ENCODE data around the gene ZNF436. TPM values are rescaled to one million over a fixed set of nuclear protein-coding genes. Genes with fewer than 3 reads are reported as not detected.
"Not testable (repeated sequence)": the region's sequence is repeated elsewhere in the genome, so short reads cannot be mapped to it uniquely, and the experiment has no call there.

Gene ZNF436
- total RNA-seq, 1 donor from 2014 or later: 14.1 TPM

DNA sequence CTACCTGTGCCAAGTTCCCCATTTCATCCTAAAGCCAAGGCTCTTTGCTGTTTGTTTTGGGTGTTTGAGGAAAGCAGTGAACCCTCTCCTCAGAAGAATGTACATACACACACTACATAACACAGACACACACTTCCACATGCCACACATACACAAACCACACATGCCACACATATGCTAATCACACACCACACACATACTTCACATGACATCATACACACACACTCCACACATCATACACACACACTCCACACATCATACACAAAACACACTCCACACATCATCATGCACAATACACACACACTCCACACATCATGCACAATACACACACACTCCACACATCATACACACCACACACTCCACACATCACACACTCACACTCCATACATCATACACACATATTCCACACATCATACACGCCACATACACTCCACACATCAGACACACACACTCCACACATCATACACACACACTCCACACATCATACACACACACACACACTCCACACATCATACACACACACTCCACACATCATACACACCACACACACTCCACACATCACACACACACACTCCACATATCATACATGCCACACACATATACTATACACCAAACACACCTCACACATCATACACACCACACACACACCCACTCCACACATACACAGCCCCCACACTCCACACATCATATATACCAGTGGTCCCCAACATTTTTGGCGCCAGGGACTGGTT lies 22.7 kb upstream of the ZNF436 start:
- DNase-seq (ENCODE audit: low read depth in 2 of 2): no peak

DNA sequence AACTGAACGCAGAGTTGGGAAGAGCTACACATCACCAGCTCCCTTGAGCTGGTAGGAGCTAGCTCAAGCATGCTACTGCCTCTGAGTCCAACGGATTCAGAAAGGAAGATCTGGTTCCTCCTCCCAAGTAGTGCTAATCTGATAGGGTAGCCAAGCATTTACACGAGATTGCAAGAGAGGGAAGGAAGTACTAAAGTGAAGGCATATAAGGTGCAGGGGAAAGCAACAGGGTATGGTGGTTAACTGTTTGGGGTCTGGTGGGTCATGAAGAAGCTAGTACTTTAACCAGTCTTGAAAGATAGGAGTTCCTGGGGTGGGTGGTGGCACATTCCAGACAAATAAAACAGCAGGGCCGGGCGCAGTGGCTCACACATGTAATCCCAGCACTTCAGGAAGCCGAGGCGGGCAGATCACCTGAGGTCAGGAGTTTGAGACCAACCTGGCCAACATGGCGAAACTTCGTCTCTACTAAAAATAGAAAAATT lies 20.2 kb upstream of the ZNF436 start:
- no peak for DNase-seq (ENCODE audit: low read depth in 2 of 2)

DNA sequence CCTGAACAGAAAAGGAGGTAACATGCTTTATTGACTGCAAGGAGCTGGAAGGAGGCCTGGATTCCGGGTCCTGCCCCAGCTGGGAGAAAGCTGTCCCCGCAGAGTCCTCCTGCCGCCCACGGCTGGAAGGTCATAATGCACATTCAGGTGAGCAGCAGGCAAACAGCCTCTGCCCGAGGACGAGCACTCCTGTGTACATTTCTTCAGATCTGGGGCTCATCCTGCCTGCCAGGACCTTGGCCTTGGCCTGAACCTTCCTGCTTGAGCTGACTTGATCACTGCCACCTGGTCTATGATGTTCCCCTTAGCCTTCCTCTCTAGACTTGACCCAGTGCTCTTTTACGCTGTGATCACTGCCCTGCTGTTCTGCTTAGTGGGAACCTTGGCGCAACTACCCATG lies 17.9 kb upstream of the ZNF436 start:
- no peak for DNase-seq (ENCODE audit: low read depth in 2 of 2)

DNA sequence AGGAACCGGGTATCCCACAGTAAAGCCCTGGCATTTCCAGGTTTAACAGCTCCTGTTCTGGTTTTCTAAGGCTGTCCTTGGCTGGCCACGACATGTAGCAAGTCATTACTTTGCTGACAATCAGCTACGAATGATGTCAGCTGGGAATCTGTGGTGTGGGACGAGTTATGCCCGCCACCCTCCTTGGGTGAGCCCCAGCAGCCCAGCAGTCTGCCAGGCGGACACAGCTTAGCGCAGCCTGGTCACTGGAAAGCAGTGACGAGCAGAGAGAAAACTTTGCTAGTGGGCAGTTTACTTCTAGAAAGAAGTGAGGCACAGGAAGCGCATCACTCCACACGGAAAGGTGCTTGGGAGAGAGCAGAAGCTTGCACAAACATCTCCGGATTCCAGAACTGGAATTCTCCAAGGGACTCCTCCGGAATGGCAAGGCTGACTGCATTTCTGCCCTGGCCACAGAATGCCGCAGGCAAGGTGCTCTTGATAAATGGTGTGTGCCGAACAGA lies 15.5 kb upstream of the ZNF436 start:
- peak in 1 of 2 donors; percentile 71 for DNase-seq (ENCODE audit: low read depth in 2 of 2)

DNA sequence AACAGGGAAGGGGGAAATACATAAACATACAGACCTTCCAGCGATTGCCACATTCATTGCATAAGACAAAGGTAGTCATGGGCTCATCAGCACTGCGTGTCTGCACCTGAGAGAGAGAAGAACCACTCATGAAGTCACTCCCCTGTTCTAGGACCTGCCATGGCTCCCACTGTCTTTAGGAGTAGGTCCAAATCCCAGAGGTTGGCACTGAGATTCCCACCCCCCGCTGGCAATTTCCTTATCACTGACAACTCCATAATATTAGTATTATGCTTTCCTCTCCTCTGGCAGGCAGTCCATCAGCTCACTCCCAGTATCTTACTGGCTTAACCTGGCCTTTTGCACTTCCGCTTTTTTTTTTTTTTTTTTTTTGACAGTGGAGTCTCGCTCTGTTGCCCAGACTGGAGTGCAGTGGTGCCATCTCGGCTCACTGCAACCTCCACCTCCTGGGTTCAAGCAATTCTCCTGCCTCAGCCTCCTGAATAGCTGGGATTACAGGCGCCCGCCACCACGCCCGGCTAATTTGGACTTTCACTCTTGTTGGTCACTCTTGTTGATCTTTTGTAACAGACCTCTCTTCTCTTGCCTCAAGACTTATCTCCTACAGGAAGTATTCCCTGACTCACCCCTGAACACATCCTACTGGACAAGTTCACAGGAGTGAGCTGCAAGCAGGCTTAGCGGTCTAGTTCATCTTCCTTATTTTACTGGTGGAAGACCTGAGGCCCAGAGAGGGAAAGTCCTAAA lies 14.8 kb upstream of the ZNF436 start:
- DNase-seq (ENCODE audit: low read depth in 2 of 2): peak in 1 of 2 donors; percentile 85

DNA sequence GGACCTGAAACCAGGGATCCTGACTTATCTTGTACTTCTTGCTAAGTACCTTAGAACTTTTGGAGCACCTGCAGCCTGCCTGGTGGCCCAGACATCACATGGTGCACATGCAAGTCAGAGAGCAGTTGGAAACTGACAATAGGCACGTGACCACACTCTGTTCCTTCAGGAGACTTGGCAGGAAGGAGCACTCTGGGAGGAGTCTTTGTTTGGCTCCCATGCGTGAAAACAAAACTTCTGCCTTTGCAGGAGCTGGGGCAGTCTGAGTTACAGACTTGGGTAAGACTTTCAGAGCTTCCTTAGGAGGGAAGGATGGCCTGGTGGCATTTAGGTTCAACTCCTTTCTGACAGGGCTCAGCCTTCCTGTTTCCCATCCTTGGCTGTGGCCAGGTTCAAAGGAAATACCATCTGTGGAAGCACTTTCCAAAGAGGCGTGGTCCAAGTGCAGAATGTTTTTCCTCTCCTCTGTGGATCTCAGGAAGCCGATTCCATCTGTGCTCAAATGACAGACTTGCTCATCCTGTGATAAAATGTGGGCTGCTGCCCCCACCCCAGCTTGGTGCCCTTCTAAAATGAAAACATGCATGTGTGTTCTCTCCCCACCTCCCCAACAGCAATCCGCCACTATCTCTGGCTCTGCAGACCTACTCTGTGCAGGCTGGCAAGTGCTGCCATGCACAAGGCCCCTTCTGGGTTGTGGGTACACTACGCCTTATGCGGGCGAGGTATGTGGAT lies 14.1 kb upstream of the ZNF436 start:
- DNase-seq (ENCODE audit: low read depth in 2 of 2): peak; percentile 28 to 56

DNA sequence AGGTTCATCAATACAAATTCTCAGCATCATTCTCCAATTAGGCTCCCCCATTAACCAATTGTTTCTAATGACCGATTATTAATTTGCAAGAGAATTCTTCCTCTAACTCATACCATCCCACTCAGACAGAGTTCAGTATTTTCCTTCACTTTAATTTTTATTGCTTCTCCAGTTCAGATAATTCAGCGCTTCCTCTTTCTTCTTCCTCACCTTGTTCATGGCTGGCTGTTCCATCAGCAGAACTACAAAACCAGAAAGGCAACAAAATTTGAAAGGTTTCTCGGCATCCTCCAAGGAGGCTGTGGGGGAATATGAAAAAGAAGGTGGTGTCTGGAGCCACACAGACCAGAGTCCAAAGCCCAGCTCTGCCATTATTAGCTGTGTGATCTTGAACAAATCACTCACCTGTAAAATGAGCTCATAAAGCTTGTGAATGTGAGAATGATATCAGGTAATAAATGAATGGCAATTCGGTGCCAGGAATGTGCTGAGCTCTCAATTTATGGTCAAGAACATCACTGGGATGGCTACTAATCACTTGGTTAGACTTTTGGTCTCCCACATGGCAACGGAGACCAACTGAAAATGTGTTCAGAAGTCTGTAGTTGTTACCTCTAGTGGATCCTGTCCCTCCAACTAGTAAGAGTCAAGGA lies 11.7 kb upstream of the ZNF436 start:
- DNase-seq (ENCODE audit: low read depth in 2 of 2): no peak

DNA sequence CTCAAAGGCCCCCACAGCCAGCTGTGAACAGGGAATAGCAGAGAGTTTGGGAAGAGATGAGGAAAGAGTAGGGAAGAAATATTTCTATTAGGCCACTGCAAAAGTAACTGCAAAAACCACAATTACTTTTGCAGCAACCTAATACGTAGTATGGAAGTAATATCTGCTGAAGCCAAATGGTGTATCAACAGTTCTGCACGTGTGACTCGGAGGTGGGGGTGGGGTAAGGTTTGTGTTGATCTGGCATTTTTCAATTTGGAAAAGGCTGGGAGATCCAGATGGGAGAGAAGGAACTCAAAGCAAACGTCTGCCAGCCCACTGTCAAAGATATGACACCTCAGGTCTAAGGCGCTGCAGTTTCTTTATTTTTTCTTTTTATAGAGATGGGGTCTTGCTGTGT lies 11.1 kb upstream of the ZNF436 start:
- no peak for DNase-seq (ENCODE audit: low read depth in 2 of 2)

DNA sequence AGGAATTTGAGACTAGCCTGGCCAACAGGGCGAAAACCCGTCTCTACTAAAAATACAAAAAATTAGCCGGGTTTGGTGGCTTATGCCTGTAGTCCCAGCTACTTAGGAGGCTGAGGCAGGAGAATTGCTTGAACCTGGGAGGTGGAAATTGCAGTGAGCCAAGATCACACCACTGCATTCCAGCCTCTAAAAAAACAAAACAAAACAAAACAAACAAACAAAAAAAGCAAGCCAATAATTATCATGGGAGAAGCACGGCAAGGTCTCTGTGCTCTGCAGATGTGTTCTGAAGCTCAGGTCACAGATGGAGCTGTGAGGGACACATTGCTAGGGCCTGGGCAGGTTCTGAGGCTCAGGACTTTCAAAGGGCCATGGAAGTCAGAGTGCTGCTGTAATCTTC lies 10.6 kb upstream of the ZNF436 start:
- not testable (repeated sequence) for DNase-seq (ENCODE audit: low read depth in 2 of 2)

DNA sequence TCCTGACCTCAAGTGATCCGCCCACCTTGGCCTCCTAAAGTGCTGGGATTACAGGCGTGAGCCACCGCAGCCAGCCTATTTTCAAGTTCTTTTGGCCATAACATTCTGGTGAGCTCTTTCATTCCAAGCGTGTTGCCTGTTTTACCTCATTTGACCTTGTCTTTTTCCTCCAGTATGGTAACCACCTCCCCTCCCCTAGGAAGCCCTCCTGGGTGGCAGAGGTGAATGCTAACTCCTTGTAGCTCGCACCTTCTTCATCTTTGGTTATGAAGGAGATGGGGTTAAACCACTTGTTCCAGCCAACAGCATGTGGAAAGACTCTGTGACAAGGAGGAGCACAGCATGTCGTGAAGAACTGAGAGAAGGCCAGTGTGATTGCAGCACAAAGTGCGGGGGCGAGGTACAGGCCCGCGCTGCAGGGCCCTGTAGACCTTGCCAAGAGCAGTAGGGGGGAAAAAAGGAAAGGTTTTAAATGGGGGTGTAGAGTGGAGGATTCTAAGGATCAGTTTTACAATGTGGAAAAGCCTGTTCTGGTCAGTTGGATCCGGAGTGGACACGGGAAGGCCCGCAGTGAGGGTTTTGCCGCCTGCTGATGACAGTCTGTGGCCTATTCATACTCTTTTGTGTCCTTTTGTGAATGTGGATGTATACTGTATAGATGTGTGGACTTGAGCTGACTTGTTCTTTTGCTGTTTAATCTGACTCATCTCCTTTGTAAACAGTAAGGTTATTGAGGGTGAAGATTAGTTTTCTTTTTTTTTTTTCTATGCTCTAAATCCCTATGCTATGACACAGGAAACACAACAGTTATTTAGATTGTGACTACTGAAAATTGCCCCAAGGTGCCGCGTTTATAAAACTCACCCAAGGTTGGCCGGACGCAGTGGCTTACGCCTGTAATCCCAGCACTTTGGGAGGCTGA lies 7.5 kb upstream of the ZNF436 start:
- peak in 1 of 2 donors; percentile 78 for DNase-seq (ENCODE audit: low read depth in 2 of 2)

DNA sequence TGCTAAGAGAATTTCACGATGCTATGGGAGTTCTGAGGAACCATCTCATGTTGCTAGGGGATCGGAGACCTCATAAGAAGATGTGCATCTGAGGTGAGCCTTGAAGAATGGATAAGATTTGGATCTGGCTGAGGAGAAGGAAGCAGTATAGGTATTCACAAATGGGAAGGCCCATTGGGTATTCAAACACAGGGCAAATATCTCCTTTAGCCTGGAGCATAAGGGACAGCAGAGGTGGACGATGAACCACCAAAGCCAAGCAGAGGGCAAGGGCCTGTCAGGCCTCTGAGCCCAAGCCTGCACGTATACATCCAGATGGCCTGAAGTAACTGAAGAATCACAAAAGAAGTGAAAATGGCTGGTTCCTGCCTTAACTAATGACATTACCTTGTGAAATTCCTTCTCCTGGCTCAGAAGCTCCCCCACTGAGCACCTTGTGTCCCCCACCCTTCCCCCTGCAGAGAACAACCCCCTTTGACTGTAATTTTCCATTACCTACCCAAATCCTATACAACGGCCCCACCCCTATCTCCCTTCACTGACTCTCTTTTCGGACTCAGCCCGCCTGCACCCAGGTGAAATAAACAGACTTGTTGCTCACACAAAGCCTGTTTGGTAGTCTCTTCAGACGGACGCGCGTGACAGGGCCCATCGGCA lies 4.6 kb upstream of the ZNF436 start:
- DNase-seq (ENCODE audit: low read depth in 2 of 2): not testable (repeated sequence)

DNA sequence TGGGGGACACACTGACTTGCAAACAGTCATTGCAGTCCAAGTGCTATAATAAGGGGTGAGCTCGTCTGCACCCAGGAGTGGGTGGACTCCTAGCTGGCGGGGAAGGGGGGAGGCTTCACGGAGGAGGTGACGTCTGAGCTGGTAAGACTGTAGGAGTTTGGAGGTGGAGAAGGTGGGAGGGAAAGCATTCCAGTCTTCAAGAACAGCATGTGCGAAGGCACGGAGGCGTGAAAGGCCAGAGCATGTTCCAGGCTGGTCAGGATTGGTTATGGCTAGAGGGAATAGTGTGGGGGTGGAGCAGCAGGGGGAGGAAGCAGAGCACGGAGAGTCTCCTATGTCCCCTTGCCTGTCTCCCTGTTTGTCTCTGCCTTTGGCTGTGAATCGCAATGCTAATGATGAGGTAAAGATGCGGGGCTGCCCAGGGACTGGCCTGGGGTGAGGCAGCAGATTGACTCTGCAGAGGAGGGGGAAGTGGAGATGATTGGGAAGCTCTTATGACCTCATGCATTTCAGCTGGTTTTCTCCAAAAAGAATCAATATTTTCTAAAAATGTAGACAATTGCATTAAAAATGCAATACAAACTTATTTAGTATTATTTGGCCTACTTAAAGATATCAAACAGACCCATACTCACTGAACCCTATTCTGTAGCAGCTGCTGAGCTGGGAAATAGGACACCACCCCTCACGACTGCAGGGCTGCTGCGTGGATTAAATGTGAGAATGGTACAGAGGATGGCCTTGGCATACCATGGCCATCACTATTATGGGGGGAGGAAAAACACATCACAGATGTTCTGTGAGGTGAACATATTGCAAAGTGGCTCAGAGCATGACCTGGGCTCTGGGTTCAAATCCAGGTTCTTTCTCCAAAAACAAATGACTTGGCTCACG lies 2.6 kb upstream of the ZNF436 start:
- no peak for DNase-seq (ENCODE audit: low read depth in 2 of 2)

DNA sequence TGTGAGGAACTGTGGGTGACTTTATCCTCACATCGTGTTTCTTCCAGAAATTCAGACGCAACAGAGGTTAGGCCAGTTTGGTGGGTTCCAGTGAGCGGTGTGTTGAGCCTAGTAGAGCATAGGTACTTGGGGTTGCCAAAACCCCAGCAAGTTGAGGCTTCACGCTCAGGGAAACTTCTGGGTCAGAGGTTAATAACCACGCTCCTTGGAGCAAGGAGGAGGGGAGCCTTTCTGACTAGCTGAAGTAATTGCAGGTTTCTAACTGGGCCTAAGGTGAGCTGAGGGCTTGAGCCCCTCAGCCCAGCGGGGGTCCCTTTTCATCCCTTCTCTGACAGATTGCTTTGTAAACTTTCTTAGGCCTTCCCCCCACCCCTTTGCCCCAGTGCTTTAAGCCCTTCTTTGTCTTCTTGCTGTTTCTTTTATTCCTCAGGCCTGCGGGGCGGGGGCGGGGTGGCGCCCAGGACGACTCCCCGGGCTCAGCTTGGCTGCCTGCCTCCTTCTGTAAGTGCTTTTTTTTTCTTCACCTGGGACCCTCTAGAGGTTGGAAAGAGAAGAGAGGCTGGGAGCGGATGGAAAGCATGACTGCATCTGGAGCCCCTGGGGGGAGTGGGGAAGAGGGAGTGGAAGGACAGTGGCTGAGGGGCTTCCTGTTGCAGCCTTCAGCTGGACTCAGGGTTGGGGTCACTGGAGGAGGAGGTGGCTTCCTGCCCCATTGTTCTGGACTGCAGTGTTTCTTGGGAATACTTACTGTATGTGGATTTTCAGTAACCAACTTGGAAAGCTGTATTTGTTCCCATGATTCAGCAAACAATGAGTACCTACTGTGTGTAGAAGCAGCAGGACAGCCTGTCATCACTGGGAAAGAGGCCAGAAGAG lies 1.3 kb upstream of the ZNF436 start:
- DNase-seq (ENCODE audit: low read depth in 2 of 2): peak; percentile 20 to 74

DNA sequence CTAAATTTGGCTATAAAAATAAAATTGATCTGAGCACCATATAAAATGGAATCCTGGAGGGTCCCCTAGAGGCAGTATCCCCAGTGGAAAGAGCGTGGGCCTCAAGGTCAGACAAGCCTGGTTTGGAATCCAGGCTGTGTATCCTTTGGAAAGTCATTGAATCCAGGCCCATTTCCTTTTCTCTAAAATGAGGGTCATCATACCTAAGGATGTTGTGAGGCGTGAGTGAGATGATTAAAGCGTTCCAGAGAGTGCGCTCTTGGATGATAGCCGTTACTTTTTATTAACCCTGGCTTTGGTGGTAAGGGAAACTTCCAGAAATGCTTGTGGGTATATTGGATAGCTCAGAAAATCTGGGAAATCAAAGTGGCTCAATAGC lies 683 bp upstream of the ZNF436 start:
- DNase-seq (ENCODE audit: low read depth in 2 of 2): peak in 1 of 2 donors; percentile 41

DNA sequence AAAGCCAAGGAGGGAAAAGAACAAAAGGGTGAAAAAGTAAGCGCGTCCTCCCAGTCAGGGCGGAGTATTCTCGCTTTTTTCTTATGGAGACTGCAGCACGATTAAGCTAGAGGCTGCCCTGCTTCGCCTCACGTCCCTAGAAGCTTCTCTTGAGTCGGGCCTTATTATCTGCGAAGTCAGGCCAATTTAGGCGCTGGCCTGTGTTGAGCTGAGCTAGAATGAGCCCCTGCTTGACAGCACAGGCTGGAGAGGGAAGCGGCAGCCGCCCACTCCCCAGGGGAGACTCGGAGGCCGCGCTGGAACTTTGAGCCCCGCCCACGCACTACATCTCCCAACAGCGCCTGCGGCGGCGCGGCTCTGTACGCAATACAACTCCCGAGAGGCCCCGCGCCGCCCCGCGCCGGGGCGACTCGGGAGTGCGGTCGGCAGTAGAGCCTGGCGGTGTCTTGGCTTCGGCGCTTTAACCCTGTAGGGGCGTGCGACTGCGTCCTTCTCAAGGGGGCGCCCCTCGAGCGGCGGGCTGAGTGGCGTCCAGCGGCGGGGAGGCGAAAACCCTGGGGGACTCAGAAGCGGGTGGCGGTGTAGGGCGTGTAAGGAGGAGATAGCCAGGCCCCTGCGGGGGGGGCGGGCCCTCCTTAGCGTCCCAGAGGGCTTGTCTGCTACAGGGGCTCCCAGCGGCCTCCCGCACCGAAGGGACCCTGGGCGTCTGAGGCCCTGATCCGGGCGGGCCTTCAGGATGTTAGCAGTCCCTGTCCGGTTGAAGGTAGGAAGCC lies 888 bp downstream of the ZNF436 start:
- peak; percentile 90 to 91 for DNase-seq (ENCODE audit: low read depth in 2 of 2)

DNA sequence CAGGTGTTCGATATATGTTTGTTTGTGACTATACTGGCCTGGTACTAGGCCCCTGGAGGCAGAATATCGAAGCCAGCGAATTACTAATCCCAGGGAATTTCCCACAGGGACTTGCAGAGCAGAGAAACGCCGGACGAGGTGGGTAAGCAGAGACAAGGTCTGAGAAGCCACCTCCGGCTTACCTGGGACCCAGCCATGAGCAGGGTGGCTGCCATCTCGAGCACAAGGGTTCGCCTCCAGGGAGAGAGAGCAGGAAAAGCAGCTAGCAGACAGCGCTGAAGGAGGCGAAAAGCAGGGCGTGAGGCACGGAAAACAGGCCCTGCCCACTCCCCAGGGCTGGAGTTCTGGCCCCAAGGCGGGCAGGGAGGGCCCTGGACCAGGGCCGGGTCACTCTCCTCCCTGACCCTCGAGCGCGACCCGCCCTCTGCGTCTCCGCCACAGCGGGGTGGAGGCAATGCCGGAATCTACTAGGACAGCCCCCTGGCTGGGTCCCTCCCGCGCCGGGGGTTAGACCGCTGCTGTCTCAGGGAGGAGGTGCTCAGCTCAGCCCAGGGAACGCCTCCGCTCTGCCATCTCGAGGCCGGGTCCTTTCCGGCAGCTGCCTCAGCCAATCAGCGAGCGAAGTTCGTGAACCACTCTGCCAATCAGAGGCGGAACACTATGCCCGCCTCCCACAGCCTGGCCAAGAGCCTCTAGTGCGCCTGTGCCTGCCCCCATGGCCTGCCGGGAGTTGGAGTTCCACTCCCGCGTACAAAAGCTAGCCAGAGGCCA lies 1.7 kb downstream of the ZNF436 start:
- peak; percentile 99 for DNase-seq (ENCODE audit: low read depth in 2 of 2)

Data from lung microvascular endothelial cell (primary cell).